Neural progenitor cell (in vitro differentiated cells): ENCODE results near the gene GIGYF2.

Experiments used
- CTCF ChIP-seq: fragments of 200-600 bp; sonication (generic); IDR thresholded peaks from 2 replicates; pipeline ENCODE4 v1.5.1; 2017; ENCODE audit warnings: antibody characterized with exemption, mild to moderate bottlenecking
- EZH2phosphoT487 ChIP-seq: fragments of 200-600 bp; sonication (generic); IDR thresholded peaks from 2 replicates; pipeline ENCODE4 v1.6.1; 2017; ENCODE audit warnings: antibody characterized with exemption

GRCh38 chr2:232777276-232777675, 80.1 kb downstream of the GIGYF2 start:
- TF ChIP-seq CTCF (no peak), EZH2phosphoT487 (no peak)
